Measurements from ENCODE around the gene FCHSD2.
"Not testable (repeated sequence)": the region's sequence is repeated elsewhere in the genome, so short reads cannot be mapped to it uniquely, and the experiment has no call there.

The FCHSD2 gene

DNA sequence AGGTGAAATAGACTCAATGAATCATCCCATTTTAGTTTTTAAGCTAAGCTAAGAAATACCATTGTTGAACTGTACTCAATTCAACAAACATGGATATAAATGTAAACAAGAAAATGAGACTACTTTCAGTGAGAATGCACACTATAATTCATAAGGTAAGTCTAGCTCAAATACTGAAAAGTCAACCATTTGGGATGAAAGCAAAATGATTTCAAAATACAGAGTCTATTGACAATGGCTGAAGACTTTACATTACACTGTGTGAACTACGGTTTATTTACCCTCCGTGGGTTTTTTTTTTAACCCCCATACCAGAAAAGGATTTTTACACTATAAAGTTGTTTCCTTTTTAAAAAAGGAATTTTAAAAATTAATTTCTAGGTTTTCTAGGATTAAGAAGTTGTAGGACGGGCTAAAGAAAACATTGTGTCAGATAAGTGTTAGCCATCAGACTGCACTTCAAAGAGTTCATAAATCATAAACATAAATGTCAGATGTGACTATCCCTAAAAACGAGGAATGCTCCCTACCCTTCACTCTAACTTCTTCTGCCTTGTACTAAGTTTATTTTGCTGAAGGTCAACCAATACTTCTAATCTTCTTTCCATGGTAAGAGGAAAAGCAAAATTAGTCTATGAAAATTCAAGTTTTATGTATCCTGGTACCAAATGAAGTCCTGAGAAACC is 83.0 kb downstream of the FCHSD2 start:
- no peak for DNase-seq (ENCODE audit: low read depth)

DNA sequence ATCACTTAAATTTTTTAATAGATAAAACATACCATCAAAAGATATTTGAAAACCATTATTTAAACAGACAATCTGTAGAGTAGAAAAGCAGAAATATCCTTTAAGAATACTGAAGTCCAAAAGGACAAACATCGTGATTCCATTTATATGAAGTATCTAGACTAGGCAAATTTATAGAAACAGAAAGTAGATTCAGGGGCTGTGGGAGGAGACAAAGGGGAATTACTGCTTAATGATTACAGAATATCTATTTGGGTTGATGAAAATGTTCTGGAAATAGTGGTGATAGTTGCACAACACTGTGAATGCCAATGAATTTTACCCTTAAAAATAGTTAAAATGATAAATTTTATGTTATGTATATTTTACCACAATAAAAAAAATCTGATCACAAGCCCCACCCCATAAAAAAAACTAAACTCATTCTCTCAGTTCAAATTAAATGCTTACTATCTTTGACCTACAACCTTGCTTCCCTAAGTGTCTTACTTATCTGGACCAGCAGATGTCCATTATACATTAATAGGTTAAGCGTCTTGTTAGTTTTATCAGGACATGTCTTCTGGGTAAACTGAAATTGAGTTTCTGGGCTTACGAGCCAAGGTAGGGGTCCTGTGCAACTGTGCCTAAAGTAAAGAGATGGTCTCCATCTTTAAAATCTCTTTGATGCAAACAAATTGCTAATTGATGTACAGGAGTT is 86.3 kb downstream of the FCHSD2 start:
- DNase-seq (ENCODE audit: low read depth) = no peak

DNA sequence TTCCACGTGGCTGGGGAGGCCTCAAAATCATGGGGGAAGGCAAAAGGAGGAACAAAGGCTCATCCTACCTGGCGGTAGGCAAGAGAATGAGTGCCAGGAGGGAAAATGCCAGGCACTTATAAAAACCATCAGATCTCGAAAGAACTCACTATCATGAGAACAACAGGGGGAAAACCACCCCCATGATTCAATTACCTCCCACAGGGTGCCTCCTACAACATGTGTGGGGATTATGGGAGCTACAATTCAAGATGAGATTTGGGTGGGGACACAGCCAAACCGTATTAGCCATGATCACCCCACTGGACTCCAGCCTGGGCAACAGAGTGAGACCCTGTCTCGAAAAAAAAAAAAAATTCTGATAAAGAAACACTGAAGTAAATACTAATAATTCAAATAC is 87.1 kb downstream of the FCHSD2 start:
- no peak for DNase-seq (ENCODE audit: low read depth)

DNA sequence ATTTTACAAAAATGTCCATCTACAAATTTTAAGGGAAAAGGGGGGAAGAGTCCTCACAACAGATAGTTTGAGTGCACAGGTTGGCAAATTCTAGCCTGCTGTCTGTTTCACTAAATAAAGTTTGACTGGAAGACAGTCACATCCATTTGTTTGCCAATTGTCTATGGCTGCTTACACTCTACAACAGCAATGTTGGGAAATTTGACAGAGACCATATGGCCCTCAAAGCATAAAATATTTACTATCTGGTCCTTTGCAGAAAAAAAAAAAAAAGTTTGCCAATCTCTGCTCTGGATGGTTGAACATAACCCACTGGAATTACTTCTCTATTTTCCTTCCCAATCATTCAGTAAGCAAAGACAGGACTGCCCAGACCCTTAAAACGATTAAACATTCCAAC is 88.2 kb downstream of the FCHSD2 start:
- no peak for DNase-seq (ENCODE audit: low read depth)

GRCh38 chr11:73048446-73048845 is 93.7 kb downstream of the FCHSD2 start:
- no peak for DNase-seq (ENCODE audit: low read depth)

GRCh38 chr11:73047773-73048371 is 94.2 kb downstream of the FCHSD2 start:
- no peak for DNase-seq (ENCODE audit: low read depth)

- DNase-seq (ENCODE audit: low read depth) = no peak
Measured at GRCh38 chr11:73040046-73040445, 102.1 kb downstream of the FCHSD2 start.

GRCh38 chr11:73034777-73035176 is 107.3 kb downstream of the FCHSD2 start:
- DNase-seq (ENCODE audit: low read depth) = no peak

DNA sequence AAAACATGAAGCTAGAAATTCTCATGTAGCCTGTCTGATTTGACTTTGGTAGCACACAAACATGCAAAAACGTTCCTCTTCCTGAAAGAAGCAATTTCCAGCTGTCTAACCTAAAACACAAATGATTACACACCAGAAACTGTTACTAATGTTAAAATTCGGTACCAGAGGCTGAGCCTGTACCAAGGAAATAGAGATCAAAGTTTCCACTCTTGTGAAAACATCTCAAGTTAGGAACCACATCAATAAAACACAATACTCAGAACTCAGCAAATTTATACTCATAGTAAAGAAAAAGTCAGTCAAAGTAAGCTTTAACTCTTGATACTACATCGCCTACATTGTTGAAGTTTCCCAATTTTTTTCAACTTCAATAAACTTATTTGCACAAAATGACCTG is 107.8 kb downstream of the FCHSD2 start:
- DNase-seq (ENCODE audit: low read depth) = no peak

DNA sequence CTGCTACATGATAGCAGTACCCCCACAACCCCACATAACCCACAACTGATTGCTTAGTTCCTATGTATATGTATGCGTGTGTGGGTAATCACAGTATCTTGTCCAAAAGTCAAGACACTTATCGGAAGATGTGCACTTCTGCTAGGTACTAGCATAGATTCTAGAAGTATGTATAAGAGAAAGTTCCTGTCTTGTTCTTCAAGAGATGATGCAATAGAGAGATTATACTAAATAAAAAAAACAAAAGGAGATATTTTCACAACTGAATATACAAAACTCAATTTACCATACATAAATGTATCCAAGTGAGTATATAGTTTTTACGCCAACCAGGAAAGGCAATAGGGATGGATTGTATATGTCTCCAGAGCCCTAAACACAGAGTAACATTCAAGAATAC is 112.0 kb downstream of the FCHSD2 start:
- no peak for DNase-seq (ENCODE audit: low read depth)

- DNase-seq (ENCODE audit: low read depth) = no peak
Measured at GRCh38 chr11:73029403-73029802, 112.7 kb downstream of the FCHSD2 start.

GRCh38 chr11:73028611-73029010 is 113.5 kb downstream of the FCHSD2 start:
- no peak for DNase-seq (ENCODE audit: low read depth)

DNA sequence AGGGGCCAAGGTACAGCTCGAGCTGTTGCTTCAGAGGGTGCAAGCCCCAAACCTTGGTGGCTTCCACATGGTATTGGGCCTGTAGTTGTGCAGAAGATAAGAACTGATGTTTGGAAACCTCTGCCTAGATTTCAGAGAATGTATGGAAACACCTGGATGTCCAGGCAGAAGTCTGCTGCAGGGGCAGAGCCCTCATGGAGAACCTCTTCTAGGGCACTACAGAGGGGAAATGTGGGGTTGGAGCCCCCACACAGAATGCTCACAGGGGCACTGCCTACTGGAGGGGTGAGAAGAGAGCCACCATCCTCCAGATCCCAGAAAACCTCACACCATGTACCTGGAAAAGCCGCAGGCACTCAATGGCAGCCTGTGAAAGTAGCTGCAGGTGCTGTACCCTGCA is 114.3 kb downstream of the FCHSD2 start:
- not testable (repeated sequence) for DNase-seq (ENCODE audit: low read depth)

- no peak for DNase-seq (ENCODE audit: low read depth)
Measured at GRCh38 chr11:73024639-73025038, 117.5 kb downstream of the FCHSD2 start.

DNA sequence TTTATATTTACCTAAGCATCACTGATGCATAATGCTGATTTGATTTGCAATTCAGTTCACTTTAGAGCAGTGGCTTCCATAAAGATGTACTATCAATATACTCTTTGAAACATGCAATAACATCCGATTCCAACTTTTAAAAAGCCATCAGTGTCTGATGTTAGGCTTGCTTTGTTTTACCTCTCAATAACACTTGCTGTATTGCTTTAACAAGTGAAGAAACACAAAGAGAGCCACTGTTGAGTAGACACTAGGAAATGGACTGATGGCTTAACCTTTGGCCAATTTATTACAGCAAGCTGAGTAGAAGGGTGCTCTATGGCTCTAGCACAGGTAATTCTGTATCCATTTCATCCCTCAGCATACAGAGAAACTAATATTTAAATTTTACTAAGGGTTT is 122.1 kb downstream of the FCHSD2 start:
- no peak for DNase-seq (ENCODE audit: low read depth)

DNA sequence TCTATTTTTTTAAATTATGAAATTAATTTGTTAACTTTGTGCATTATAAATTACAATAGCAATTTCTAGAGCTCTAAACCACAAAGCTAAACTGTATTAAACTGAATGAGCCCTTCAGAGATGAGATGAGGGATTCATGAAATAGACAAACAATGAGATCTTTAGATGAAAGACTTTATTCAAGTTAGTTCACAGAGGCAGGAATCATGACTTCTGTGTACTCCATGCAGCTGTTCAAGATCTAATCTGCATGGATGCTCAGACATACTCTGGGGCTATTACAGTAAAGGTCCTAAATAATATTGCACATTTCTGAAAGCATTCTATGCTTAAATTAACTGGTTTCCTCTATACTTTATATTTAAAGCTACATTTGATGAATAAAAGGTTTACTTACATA is 122.7 kb downstream of the FCHSD2 start:
- no peak for DNase-seq (ENCODE audit: low read depth)

GRCh38 chr11:73018856-73019255 is 123.3 kb downstream of the FCHSD2 start:
- DNase-seq (ENCODE audit: low read depth) = no peak

- no peak for DNase-seq (ENCODE audit: low read depth)
Measured at GRCh38 chr11:73017024-73017751, 124.9 kb downstream of the FCHSD2 start.

GRCh38 chr11:73013021-73013420 is 129.1 kb downstream of the FCHSD2 start:
- no peak for DNase-seq (ENCODE audit: low read depth)

DNA sequence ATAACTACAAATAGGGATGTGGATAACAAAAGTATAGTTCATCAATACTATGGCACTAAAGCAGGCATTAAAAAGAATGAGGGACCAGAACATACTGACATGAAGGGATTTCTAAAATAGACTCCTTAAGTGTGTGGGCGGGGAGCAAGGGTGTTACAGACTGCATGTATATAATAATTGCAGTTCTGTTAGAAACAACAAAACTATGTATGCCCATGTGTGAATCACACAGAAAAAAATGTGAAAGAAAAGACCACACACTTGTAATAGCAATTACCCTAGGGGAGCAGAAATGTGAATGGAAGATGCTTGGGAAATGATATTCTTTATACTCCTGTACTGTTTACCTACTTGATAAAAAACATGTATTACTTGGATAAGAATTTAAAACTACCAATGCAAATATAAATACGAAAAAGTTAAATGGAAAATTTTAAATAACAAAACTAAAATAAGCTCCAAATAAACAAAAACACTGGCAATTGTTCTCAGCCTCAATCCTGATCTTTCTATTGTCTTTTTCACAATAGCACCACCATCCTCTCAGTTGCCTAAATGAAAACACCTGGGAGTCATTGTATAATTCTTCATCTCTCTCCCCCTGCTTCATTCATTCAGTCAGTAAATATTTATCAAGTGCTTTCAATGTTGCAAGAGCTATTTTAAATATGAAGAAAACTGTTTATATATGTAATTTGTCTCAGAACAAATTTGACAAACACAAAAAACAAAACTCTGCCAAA is 129.8 kb downstream of the FCHSD2 start:
- DNase-seq (ENCODE audit: low read depth) = peak; percentile 14

DNA sequence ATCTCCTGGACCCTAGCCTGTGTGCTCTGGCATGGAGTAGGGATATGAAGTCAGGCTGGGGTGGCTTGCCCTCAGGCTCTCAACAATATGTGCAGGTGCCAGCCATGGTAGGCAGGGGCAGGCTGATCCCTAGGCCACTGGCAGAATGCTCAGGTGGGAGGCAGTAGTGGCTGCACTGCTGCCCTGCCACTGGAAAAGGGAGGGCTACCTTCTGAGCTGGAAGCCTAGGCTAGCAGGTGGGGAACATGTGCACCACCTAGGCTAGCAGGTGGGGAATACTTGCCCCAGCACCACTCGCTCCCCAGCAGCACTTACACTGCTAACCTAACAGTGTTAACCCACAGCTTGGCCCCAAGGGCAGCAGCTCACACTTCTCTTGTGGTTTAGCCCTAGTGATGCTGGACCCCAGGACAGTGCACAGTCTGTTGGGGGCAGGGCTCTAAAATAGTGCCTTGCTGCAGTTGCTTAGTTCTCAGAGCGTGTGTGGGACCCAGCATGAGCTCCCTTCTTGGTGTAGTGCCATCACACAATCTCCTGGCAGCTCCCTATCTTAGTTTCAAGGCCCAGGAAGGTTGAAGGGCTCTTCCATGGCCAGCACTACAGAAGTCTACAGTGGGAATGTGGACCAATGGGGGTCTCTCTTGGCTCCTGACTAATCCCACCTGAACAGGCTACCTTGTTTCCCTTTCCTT is 130.8 kb downstream of the FCHSD2 start:
- no peak for DNase-seq (ENCODE audit: low read depth)

DNA sequence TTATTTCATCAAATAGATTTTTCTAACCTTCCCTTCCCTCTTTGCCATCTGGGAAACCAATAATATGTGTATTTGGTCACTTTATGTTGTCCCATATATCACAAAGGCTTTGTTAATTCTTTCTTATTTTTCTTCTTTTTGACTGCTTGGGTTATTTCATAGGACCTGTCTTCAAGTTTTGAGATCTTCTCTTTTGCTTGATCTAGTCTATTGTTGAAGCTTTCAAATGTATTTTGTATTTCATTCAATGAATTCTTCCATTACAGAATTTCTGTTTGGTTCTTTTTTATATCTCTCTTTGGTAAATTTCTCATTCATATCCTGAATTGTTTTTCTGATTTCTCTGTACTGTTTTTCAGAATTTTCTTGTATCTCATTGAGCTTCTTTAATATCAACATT is 132.1 kb downstream of the FCHSD2 start:
- DNase-seq (ENCODE audit: low read depth) = no peak

Data from HS-5 (cell line).